Measurements from ENCODE around the gene POLR2J.
"Not testable (repeated sequence)": the region's sequence is repeated elsewhere in the genome, so short reads cannot be mapped to it uniquely, and the experiment has no call there.

The POLR2J gene

GRCh38 chr7:102466097-102466496 is 12.6 kb downstream of the POLR2J start:
- no peak for DNase-seq (ENCODE audit: low read depth, low spot score)

- peak; percentile 97 for DNase-seq (ENCODE audit: low read depth, low spot score)
Measured at GRCh38 chr7:102464577-102465280, 14.0 kb downstream of the POLR2J start, which contains the start of the genes ALKBH4 and LRWD1. Gene ALKBH4, minus strand, starts transcription at chr7:102464863. Its CDS starts 27 bp downstream, at chr7:102464836. Gene LRWD1, plus strand, starts transcription at chr7:102464984. Its CDS starts 97 bp downstream, at chr7:102465081.

GRCh38 chr7:102463841-102464576 is 14.7 kb downstream of the POLR2J start:
- peak; percentile 33 for DNase-seq (ENCODE audit: low read depth, low spot score)

- DNase-seq (ENCODE audit: low read depth, low spot score) = no peak
Measured at GRCh38 chr7:102460467-102460866, 18.3 kb downstream of the POLR2J start.

GRCh38 chr7:102459221-102459844 is 19.4 kb downstream of the POLR2J start:
- DNase-seq (ENCODE audit: low read depth, low spot score) = no peak

GRCh38 chr7:102457352-102457924 is 21.3 kb downstream of the POLR2J start:
- no peak for DNase-seq (ENCODE audit: low read depth, low spot score)

GRCh38 chr7:102456327-102456726 is 22.4 kb downstream of the POLR2J start:
- DNase-seq (ENCODE audit: low read depth, low spot score) = peak; percentile 64

GRCh38 chr7:102455596-102455995 is 23.1 kb downstream of the POLR2J start:
- DNase-seq (ENCODE audit: low read depth, low spot score) = no peak

GRCh38 chr7:102454932-102455331 is 23.8 kb downstream of the POLR2J start:
- not testable (repeated sequence) for DNase-seq (ENCODE audit: low read depth, low spot score)

- DNase-seq (ENCODE audit: low read depth, low spot score) = no peak
Measured at GRCh38 chr7:102454468-102454867, 24.3 kb downstream of the POLR2J start.

GRCh38 chr7:102453319-102453718 is 25.4 kb downstream of the POLR2J start:
- no peak for DNase-seq (ENCODE audit: low read depth, low spot score)

- no peak for DNase-seq (ENCODE audit: low read depth, low spot score)
Measured at GRCh38 chr7:102452451-102452850, 26.3 kb downstream of the POLR2J start.

GRCh38 chr7:102451371-102452054 is 27.2 kb downstream of the POLR2J start:
- DNase-seq (ENCODE audit: low read depth, low spot score) = peak; percentile 48

- no peak for DNase-seq (ENCODE audit: low read depth, low spot score)
Measured at GRCh38 chr7:102450242-102450641, 28.5 kb downstream of the POLR2J start.

GRCh38 chr7:102449136-102449535 is 29.6 kb downstream of the POLR2J start:
- DNase-seq (ENCODE audit: low read depth, low spot score) = no peak

- DNase-seq (ENCODE audit: low read depth, low spot score) = no peak
Measured at GRCh38 chr7:102447311-102447710, 31.4 kb downstream of the POLR2J start.

- no peak for DNase-seq (ENCODE audit: low read depth, low spot score)
Measured at GRCh38 chr7:102446387-102447156, 32.1 kb downstream of the POLR2J start.

- DNase-seq (ENCODE audit: low read depth, low spot score) = no peak
Measured at GRCh38 chr7:102445674-102446071, 33.0 kb downstream of the POLR2J start.

GRCh38 chr7:102444961-102445673 is 33.6 kb downstream of the POLR2J start:
- DNase-seq (ENCODE audit: low read depth, low spot score) = no peak

Data from astrocyte of the hippocampus (primary cell).